ENCODE data around the gene NFKBIZ.

The NFKBIZ gene

GRCh38 chr3:101890716-101891115 is 41.4 kb downstream of the NFKBIZ start:
- DNase-seq (ENCODE audit: low spot score): no peak
- H3K27ac ChIP-seq: no peak overlapping the region
- ChIA-PET POLR2A (ENCODE audit: low non-redundant PET) (no interaction called here), CTCF (no interaction called here)
- no peak for TF ChIP-seq CTCF (conservative IDR thresholded peaks at IDR 0.05; ENCODE audit: low read depth)

GRCh38 chr3:101892648-101893047 is 43.3 kb downstream of the NFKBIZ start:
- DNase-seq (ENCODE audit: low spot score): no peak
- POLR2A ChIA-PET (ENCODE audit: low non-redundant PET): no interaction called here
- CTCF ChIA-PET: no interaction called here
- TF ChIP-seq CTCF (conservative IDR thresholded peaks at IDR 0.05; ENCODE audit: low read depth): no peak
- H3K27ac ChIP-seq: no peak overlapping the region

GRCh38 chr3:101896083-101896757 is 46.9 kb downstream of the NFKBIZ start:
- DNase-seq (ENCODE audit: low spot score): no peak
- H3K27ac ChIP-seq: no peak overlapping the region
- CTCF ChIA-PET: interaction anchor here (0.7 kb wide), 1 partner anchor 26 kb away, joined by 3 read pairs; no protein-coding TSS in a partner anchor
- TF ChIP-seq CTCF (conservative IDR thresholded peaks at IDR 0.05; ENCODE audit: low read depth): no peak
- POLR2A ChIA-PET (ENCODE audit: low non-redundant PET): no interaction called here

- TF ChIP-seq CTCF (conservative IDR thresholded peaks at IDR 0.05; ENCODE audit: low read depth): no peak
- ChIA-PET POLR2A (ENCODE audit: low non-redundant PET) (no interaction called here), CTCF (no interaction called here)
- DNase-seq (ENCODE audit: low spot score): no peak
- no peak overlapping the region for H3K27ac ChIP-seq
These were observed 47.7 kb downstream of the NFKBIZ start for GRCh38 chr3:101897013-101897412.

GRCh38 chr3:101898039-101898438 is 48.7 kb downstream of the NFKBIZ start:
- POLR2A ChIA-PET (ENCODE audit: low non-redundant PET): no interaction called here

GRCh38 chr3:101898752-101899169 is 49.4 kb downstream of the NFKBIZ start:
- ChIA-PET POLR2A (ENCODE audit: low non-redundant PET) (no interaction called here), CTCF (no interaction called here)
- TF ChIP-seq CTCF (conservative IDR thresholded peaks at IDR 0.05; ENCODE audit: low read depth): no peak
- no peak for DNase-seq (ENCODE audit: low spot score)
- no peak overlapping the region for H3K27ac ChIP-seq

More at GRCh38 chr3:101898039-101898438, 48.7 kb downstream of the NFKBIZ start:
- no peak for TF ChIP-seq CTCF (conservative IDR thresholded peaks at IDR 0.05; ENCODE audit: low read depth)
- CTCF ChIA-PET: no interaction called here
- H3K27ac ChIP-seq: no peak overlapping the region
- DNase-seq (ENCODE audit: low spot score): no peak
